ENCODE measurements around the gene EXOC3L4.

GRCh38 chr14:103052407-103052806 is 42.1 kb upstream of the EXOC3L4 start:
- TF ChIP-seq ATF2 (IDR thresholded peaks at IDR 0.05; ENCODE audit: low read length): no peak
- no peak for TF ChIP-seq RAD21 (IDR thresholded peaks at IDR 0.05 in 1 of 2, conservative IDR thresholded peaks at IDR 0.05 in 1 of 2; ENCODE audit: low read depth in 2 of 2, low read length in 2 of 2)
- no peak for TF ChIP-seq CEBPB (IDR thresholded peaks at IDR 0.05; ENCODE audit: low read depth, low read length)
- no peak for TF ChIP-seq CTCF (IDR thresholded peaks at IDR 0.05; ENCODE audit: control extremely low read depth in 1 of 3, insufficient read depth in 1 of 3, low read depth in 1 of 3, low read length in 3 of 3)
- no peak for TF ChIP-seq MAX (IDR thresholded peaks at IDR 0.05)
- TF ChIP-seq RBBP5 (IDR thresholded peaks at IDR 0.05; ENCODE audit: borderline replicate concordance, low read depth, low read length): no peak
- TF ChIP-seq ZNF274 (IDR thresholded peaks at IDR 0.05; ENCODE audit: borderline replicate concordance, extremely low read depth, low read length): no peak
- TF ChIP-seq POLR2A (IDR thresholded peaks at IDR 0.05; ENCODE audit: control extremely low read depth in 1 of 2, low read depth in 2 of 2, low read length in 2 of 2): no peak
- TF ChIP-seq POLR2AphosphoS5 (IDR thresholded peaks at IDR 0.05; ENCODE audit: low read depth, low read length): no peak
- no peak for TF ChIP-seq CBX5 (IDR thresholded peaks at IDR 0.05; ENCODE audit: low read depth, low read length)

Measured in H1 (cell line).